NCI-H2196 treated with DMSO at 0.1 percent for 48 hours (cell line): ENCODE results near the gene EVX1.

Experiments
- DNase-seq: peaks from one replicate; lab custom pipeline; 2025; ENCODE audit not compliant: unreplicated experiment; lab: John Stamatoyannopoulos, UW

The EVX1 gene

DNA sequence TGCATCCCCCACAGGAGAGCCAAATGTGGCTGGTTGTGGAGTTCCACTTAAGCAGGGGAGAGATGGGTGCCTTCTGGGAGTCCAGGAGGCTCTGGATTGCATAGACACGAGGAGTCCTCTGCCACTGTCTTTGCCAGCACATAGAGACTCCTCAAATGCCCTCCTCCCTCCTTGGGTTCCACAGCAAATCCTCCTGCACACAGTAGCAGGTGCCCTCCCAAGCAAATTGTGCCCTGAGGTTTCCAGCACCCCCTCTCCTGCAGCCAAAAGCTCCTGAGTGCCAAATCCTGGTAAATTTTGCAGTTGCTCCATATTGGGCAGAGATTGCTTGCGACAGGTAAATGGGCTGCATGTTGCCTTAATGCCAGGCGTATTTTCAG lies 5.8 kb downstream of the EVX1 start:
- no peak for DNase-seq

- no peak for DNase-seq
Observed at GRCh38 chr7:27248911-27249723, 6.5 kb downstream of the EVX1 start.

DNA sequence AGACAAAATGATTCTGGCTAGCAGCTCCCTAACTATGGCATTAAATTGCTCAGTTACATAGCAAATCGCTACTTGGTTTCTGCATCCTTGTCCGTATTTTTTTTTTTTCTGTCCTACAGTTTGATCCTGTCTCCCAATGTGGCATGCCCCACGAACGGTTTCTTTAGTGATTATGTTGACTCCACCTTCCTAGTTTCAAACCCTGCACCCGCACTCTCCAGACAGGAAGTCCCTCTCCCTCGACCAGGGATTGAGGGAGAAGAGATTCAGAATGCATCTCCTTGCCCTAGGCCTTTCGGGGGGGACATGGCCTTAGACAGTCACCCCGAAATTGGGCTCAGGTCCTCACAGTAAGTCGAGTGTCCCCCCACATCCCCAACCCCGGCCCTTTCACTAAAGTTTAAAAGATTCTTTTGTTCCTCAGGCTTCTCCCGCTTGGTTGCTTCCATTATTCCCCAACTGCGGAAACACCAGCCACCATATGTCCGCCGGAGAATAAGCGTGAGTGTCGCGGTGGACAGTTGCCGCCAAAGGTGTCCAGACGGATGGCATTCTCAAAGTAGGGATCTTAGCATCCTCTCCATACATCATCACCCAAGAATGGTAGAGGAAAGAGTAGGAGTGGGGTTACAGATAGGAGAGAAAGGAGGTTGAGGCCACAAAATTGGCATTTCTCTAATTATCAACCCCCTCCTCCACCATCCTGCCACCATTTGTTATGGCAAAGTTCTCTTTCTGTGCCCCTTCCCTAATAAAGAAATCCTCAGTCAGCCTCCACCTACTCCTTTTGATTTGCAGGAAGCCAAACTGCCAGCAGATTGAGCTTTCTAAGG lies 7.3 kb downstream of the EVX1 start:
- no peak for DNase-seq

- DNase-seq = no peak
Observed at GRCh38 chr7:27250557-27251070, 8.0 kb downstream of the EVX1 start.

- DNase-seq = no peak
Observed at GRCh38 chr7:27251136-27251651, 8.6 kb downstream of the EVX1 start.

- no peak for DNase-seq
Observed at GRCh38 chr7:27251652-27252590, 9.3 kb downstream of the EVX1 start.

DNA sequence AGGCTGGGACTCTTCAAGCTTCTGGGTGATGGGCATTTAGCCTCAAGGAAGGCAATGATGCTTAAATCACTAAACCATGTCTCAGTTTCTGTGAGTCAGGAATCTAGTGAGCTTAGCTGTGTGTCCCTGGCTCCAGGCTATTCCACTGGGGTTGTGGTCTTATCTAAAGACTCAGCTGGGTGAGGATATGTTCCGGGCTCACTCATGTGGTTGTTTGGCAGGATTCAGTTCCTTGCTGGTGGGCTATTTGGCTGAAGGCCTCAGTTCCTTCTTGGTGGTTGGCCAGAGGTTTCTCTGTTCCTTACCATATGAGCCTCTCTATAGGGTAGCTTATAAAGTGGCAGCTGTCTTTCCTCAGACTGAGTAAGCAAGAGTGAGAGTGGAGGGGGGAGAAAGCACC lies 12.0 kb downstream of the EVX1 start:
- DNase-seq = no peak

DNA sequence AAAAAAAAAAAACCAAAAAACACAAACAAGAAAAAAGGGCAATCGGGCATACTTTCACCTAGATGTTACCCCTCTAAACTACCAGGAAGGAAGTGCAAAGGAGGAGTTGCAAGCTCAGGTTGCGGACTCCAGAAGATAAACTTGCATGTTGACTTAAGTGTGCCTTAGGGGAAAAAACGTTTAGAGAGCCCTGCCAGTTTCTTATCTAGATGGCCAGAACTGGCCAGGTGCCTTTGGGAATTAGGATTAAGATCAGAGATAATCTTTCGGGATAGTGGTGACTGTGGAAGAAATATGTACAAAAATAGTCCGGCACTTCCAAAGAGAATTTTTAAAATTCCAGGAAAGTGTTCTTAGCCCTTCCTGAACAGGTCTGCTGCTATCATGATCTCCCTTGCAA lies 17.6 kb downstream of the EVX1 start:
- no peak for DNase-seq

GRCh38 chr7:27262121-27262520 lies 19.5 kb downstream of the EVX1 start:
- DNase-seq = no peak

DNA sequence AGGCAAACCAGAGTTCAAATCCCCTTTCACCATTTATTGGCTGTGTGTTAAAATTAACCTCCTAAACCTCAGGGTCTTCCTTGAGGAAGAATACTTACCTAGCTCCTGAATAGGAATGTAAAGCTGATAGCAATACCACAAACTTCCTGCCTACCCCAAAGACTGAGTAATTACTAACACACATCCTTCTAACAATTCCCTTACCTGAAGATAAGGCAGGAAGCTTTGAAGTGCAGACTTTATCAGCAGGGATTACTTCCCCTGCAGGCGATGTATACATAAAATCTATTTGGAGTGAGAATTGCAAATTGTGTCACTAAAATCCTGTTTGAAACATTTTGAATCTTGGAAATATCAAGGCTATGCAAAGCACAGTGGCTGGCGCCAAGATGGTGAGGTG lies 21.2 kb downstream of the EVX1 start:
- DNase-seq = no peak

- DNase-seq = no peak
Observed at GRCh38 chr7:27269455-27269854, 26.9 kb downstream of the EVX1 start.

- no peak for DNase-seq
Observed at GRCh38 chr7:27271384-27271783, 28.8 kb downstream of the EVX1 start.

DNA sequence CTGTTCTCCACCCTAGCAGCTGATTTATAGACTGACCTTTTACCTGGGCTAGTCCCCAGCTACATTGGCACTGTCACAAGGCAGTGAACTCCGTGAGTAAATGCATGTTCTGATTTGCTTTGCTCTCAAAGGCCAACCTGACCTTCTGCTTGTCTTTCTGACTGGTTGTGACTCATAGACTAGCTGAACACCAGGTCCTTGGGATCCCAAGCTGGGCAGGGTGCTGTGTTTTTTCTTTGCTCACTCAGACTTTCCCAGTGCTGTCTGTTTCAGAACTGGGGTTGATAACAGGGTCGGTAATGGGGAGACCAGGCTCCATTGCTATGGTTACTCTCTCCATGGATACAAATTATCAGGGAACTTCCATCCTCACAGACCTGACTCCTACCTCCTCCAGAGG lies 35.0 kb downstream of the EVX1 start:
- DNase-seq = no peak

DNA sequence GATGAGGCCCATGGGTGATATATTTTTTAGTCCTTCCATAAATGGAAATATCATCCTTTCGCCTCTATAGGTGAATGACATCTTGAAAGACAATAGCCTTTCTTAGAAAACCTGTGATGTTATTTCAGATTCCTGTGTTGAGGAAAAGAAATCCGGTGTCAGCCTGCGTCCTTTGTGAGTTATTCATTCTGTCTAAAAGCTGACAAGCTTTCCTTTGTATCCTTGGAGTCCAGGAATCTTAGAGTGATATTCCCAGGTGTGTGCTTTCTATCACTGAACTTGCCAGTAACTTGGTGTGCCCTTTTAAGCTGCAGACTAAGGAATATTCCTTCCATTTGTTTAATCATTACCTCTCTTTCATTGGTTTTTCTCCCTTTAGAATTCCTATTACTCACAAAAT lies 41.0 kb downstream of the EVX1 start:
- no peak for DNase-seq

- DNase-seq = no peak
Observed at GRCh38 chr7:27295236-27295635, 52.6 kb downstream of the EVX1 start.

DNA sequence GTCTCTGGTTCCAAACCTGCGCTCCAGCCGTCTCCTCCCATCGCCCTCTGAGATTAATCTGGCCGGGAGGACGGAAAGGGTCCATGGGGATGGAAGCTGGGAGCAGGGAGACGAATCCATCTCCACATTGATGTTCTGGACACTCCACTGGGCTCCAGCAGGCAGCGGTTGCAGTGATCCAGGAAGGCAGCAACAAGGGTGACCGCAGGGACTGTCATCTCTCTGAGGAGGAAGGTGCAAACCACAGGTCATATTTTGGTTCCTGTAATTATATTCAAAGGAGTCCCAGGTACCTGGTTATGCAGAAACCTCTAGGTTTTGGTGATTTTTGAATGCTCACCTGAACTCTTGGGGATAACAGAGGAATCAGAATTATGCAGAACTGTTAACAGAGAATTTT lies 54.8 kb downstream of the EVX1 start:
- DNase-seq = no peak
